SW 1271 (cell line): ENCODE results near the gene CD44.

Experiments used
- DNase-seq, 2 experiments: peaks; one replicate each; lab custom pipeline; 2025; lab: John Stamatoyannopoulos, UW

The CD44 gene

DNA sequence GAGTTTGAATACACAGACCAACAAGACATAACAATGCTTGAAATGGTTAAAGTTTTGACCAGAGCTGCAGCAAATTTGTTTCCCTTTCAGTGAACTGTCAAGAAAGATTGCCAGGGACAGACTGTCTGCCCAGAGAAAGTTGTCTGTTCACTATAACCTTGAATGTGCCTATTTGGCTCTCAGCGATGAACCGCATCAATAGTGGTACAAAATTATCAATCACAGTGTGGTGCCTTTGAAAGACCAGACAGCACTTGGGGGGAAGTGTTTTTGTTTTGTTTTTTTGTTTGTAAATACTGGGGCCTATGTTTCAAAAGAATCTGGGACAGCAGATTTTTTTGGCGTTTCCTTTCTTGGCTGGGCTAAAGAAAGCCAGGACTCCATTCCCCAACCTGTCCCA, 123.1 kb downstream of the CD44 start:
- no peak for DNase-seq

DNA sequence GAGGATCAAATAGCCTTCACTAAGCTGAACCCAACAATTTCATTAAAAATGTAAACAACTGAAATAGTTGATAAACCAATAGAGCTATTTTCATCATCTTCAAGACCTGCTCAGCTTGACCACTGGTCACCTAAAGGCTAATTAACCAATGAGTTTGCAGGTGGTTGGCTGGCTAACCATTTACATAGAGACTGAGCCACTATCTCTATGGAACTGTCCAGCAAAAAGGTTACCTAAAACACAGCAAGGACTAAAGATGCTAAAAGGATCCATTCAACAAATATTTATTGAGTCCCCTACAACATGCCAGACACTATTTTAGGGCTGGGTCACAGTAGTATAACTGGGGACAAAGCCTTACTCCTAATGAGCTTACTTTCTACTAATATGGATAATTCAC, 123.8 kb downstream of the CD44 start:
- no peak for DNase-seq

DNA sequence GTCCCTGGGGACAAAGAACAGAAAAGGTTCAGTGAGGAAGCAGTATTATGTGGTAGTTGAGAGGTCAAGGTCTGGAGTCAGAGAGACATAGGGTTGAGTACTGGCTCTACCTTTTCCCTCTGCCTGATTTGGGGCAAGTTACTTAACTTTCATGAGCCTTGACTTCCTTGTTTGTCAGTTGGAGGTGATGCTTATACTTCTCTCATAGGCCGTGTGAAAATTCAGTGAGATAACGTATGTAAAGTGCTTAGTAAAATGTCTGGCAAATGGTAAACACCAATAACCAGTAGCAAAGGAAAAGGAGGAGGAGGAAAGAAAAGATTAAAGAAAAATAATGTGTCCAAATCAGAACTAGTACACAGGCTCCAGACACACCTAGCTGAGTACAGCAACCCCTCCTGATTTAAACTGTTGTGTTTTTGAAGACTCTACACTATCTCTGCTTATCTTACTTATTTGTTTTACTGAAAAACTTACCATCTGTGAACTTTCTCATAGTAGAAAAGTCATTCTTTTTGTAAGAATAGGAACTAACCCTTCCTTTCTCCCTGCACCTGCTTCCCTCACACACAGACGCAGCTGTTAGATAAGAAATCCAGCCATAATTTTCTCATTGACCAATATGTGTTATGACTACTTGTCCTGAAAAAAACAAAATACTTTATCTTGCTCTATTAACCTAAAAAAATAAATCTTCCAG, 126.9 kb downstream of the CD44 start:
- no peak for DNase-seq

DNA sequence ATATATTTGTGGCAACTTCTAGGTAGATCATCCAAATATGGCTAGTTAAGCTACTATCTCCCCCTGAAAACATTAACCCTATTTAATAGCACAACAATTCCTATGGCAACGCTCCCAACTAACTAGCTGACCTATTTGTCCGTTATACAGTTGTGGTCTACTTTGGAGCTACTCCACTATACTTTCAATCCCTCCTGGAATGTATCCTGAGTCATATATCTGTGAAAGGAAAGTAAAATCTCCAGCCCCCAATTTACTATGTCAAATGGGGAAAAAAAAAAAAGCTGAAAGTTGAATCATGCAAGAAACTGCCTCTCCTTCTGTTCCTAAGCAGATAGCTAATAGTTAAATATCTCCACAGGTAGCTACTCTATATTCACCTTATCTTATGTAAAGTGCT, 128.5 kb downstream of the CD44 start:
- DNase-seq = no peak

DNA sequence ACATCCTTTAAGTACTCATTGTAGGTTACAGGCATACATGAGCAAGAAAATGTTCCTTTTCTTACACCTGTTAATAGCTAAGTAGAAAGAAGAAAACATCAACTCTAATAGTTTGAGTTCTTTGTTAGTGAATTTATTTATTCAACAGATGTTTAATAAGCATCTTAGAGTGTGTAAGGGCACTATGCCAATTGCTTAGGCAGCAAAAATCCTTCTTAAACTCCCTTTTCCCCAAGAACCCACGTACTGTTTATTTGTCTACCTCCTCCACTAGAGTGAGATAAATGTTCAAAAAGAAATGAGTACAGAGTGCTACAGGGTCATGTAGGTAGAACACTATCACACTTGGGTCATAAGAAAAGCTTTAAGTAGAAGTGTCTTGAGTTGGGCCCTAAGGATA, 131.4 kb downstream of the CD44 start:
- DNase-seq = no peak

DNA sequence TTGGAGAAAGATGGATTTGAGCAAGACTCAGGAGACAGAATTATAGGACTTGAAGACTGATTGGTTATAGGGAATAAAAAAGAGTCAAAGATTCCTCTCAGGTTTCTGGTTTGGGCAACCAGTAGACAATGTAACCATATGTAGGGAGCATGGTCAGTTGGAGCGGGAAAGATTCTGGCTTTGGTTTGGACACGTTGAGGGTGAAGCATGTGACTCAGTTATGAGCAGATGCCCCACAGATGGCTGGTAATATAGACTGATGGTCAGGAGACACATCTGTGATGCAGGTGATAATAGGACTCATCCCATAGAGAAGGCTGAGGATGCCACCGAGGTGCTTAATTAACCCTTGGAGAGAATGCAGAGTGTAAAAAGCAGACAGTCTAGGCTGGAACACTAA, 132.1 kb downstream of the CD44 start:
- no peak for DNase-seq

DNA sequence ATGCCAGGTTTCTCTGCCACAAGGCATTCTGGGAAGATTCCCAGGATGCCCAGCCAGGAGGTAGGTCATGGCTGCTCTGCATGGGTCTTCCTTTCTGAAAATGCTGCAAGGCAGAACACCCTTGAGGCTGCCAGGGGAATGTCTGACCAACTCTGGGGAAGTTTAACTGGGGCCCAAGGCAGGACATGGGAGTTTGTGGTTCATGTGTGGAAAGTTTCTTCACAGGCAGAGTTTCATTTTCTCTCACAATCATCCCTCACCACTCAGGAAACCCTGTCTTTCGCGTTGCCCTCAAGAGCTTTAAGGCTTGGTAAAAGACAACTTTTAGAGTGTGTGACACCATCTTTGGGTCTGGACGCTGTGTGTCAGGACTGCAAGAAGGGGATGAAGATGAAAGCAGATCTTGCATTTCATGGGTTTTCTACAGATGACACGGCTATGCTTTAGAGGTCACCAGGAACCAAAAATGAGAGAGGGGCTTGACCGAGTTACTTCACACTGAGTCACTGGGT, 133.5 kb downstream of the CD44 start:
- DNase-seq = no peak

DNA sequence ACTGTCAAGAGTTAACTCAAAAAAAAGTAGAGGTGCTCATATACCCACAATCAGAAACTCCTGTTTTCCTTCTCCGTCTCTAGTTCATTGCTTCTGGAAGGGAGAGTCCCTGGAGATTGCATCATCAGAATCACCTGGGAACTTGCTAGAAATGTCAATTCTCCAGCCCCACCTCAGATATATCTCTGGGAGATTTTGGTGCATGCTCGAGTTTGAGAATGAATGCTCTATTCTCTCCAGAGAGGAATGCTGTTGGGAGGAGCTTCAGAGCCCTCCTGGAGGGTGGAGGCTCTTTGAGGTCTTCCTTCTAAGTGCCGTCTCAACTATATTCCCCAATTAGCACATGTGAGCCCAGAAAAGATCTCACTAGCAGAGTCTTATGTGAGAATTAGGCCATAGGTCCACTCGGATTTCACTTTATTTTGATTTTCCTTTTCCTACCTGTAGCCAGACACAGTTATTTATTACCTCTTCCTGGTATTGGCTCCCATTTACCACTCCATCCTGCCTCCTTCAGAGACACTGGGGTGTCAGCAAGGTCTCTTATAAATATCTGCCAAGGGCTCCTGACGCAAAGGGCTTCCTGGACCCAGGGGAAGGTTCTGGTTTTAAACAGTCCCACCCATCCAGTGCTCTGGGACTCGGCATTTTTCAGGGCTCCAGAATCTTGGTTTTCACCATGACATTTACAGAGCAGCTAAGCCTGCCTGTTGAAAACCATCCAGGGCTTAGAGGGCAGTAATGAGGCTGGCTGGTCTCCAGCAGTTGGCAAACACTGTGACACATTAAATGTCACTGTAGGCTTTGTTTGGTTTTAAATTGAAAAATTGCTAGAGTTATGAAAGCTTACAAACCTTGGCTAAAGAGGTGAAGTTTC, 136.2 kb downstream of the CD44 start:
- no peak for DNase-seq

DNA sequence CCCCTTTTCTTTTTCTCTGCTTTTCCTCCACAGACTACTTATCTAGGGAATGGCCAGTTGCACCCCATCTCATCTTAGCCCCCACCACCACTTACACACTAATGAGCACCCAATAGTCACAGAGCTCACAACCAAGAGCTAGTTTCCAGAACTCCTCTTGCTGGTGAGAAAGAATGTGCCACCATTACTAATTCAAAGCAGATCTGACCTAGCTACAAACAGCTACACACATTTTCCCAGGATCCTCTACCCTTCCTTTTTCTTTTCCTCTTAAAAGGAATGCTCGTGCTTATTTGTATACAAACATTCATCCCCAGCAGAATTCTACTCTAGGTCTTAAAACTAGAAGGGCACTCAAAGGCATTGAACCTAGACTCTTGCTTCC, 136.8 kb downstream of the CD44 start:
- DNase-seq = no peak

DNA sequence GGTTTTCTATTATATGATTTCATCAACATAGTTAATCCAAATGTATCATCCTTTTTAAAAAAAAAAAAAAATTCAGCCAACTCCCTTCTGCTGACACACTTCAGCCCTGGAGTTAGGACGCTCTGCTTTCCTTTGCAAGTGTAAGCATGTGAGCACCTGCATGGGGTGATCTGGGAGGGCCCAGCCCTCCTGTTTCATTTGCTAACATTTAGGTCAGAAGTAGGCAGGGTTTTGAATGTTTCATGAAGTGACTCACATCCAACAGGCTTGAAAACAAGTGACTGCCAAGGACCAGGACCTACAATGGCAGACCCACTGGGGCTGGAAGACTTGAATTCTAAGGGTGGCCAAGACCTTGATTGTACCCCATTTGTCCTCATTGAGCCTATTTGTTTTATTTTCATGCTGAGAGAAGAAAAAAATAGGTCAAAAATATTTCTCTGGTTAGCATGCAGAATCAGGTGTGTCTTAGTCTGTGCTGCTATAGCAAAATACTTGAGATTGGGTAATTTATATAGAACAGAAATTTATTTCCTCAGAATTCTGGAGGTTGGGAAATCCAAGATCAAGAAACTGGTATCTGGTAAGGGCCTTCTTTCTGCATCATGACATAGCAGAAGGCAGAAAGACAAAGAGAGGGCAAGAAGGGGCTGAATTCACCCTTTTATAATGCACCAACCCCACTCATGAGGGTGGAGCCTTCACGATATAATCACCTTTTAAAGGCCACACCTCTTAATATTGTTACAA, 137.6 kb downstream of the CD44 start:
- no peak for DNase-seq

DNA sequence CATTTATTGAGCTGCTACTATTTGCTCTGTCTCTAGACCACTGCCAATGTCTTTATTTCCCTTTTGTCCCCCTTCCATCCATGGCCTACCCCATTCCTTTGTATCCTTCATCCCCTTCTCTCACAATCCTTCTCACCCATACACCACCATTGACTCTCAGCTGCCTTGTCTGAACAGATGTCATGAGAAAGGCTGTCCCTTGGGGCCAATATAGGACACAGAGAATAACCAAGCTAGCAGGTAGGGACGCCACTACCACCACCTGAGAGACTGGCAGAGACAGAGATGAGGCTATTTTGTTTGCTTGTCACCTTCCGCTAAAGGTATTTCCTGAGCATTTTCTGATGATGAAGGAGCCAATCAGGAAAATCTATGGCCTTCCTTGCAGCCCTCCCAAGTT, 138.9 kb downstream of the CD44 start:
- no peak for DNase-seq

DNA sequence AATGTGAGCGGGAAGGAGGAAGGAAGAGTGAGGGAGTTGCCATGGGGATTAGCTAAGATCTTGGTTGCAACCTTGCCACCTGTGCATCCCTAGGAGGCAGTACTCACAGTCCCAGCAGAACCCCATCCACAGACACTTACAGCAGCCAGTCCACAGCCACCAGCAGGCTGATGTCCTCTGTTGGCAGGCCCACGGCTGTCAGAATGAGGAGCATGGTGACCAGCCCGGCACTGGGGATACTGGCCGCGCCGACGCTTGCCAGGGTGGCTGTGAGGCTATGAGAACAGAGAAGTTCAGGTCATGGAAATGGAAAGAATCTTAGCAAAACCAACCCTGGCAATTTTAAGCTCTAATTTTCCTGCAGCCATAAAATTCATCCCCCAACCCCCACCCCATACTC, 141.8 kb downstream of the CD44 start:
- no peak for DNase-seq

DNA sequence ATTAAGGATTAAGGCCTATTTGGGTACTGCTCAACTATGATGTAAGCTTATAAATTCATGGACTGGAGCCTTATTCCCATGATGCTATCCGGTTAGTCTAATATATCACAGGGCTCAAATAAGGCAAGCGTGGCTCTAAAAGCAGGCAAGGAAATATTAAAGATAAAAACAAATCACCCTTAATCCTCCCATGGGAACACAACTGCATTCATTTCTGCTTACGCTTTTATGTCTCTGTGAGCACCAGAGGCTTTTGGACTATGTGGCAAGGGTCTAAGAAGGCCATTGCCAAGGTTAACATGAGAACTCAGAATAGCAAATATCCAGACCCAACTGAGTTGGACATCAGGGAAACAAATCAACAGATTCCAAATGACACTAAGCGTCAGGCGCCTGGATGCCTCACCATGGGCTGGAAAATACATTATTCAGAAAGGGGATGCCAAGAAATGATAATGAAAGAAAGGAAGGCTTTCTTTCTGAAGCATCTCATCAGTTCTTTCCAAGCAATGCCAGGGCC, 142.3 kb downstream of the CD44 start:
- DNase-seq = no peak
